ENCODE measurements around the gene RBBP8.
A peak's percentile ranks its signal among the peaks of the same experiment; 100 is the strongest.
"Not testable (repeated sequence)": the region's sequence is repeated elsewhere in the genome, so short reads cannot be mapped to it uniquely, and the experiment has no call there.

The RBBP8 gene

GRCh38 chr18:22933206-22933965 lies at the start of gene RBBP8:
Gene RBBP8, plus strand, starts transcription at chr18:22933328. Its CDS starts 3,524 bp downstream, at chr18:22936852.
- peak; percentile 72 for DNase-seq (ENCODE audit: low spot score)

DNA sequence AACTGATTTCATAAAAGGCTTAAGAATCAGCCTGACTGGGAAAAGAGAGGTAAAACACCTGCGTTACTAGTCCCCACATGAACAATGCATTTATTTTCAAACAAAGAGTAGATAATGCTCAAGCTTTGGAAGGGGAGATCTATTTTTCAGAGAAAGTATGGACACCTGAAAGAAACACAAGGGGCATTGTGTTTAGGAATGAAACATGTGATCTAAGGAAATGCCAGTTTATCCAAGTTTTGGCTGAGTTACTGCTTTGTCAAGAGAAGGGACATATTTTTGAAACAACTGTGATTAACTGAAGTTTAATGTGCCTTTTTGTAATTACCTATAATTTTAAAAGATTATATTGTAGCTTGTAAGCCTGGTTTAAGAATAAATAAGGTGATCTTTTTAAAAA lies 49.3 kb upstream of the RBBP8 start:
- no peak for DNase-seq (ENCODE audit: low spot score)

DNA sequence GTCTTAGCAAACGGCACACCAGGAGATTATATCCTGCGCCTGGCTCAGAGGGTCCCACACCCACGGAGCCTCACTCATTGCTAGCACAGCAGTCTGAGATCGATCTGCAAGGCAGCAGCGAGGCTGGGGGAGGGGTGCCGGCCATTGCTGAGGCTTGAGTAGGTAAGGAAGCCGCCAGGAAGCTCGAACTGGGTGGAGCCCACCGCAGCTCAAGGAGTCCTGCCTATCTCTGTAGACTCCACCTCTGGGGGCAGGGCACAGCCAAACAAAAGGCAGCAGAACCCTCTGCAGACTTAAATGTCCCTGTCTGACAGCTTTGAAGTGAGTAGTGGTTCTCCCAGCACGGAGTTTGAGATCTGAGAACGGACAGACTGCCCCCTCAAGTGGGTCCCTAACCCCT lies 47.4 kb upstream of the RBBP8 start:
- not testable (repeated sequence) for DNase-seq (ENCODE audit: low spot score)

GRCh38 chr18:22899421-22899820 lies 33.7 kb upstream of the RBBP8 start:
- no peak for DNase-seq (ENCODE audit: low spot score)

GRCh38 chr18:22900558-22901238 lies 32.4 kb upstream of the RBBP8 start:
- DNase-seq (ENCODE audit: low spot score): no peak

DNA sequence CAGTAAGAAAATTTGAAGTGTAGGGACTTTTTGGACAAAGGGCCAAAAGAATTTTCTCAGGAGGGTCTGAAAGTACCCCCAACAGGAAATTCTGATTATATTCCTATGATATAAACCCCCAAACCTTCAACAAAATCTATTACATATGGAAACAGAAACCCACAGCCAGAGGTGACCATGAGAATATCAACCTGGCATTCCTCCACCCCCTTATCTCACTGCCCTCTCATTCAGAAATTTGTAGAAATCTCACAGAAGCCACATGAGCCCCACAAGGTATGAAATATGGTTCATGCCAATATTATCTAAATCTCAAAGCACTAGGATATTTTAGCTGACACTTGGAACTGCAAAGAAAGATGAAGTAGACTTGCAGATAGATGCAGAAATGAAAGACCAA lies 31.0 kb upstream of the RBBP8 start:
- DNase-seq (ENCODE audit: low spot score): no peak

- DNase-seq (ENCODE audit: low spot score): not testable (repeated sequence)
Measured at GRCh38 chr18:22903248-22903647, 29.9 kb upstream of the RBBP8 start.

DNA sequence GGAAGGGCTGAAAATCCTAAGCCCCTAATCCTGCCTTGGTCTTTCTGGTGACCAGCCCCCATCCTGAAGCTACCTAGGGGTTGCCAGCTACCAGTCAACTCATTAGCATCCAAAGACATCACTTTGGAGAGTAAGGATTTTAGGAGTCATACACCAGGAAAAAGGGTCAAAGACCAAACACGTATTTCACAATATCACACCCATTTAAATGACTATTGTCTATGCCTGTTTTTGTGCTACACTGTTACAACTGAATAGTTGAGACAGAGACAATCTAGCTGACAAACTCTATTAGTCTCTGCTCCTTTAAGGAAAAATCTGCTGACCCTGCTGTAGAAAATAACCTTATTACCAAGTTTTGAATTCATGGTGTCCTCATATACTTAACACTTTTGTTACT lies 21.0 kb upstream of the RBBP8 start:
- no peak for DNase-seq (ENCODE audit: low spot score)

- no peak for DNase-seq (ENCODE audit: low spot score)
Measured at GRCh38 chr18:22912835-22913234, 20.3 kb upstream of the RBBP8 start.

GRCh38 chr18:22913861-22914260 lies 19.3 kb upstream of the RBBP8 start:
- no peak for DNase-seq (ENCODE audit: low spot score)

GRCh38 chr18:22914633-22915032 lies 18.5 kb upstream of the RBBP8 start:
- no peak for DNase-seq (ENCODE audit: low spot score)

DNA sequence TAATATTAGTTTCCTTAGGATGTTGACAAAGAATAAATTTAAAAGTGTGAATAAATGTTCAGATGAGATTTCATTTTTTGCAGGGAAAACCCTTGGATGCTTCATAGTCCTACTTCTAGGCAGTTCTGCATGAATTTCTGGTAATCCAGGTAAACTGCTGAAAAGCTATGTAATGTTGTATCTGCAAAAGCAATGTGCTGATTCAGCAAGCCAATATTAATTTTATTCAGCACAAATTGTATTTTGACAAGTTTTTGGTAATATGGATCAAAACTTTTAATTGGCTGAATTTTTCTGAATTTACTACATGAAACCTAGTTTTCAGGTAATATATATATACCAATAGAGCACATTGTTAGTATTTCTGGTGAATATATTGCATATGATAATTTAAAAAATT lies 17.8 kb upstream of the RBBP8 start:
- DNase-seq (ENCODE audit: low spot score): no peak

GRCh38 chr18:22921772-22922171 lies 11.4 kb upstream of the RBBP8 start:
- no peak for DNase-seq (ENCODE audit: low spot score)

DNA sequence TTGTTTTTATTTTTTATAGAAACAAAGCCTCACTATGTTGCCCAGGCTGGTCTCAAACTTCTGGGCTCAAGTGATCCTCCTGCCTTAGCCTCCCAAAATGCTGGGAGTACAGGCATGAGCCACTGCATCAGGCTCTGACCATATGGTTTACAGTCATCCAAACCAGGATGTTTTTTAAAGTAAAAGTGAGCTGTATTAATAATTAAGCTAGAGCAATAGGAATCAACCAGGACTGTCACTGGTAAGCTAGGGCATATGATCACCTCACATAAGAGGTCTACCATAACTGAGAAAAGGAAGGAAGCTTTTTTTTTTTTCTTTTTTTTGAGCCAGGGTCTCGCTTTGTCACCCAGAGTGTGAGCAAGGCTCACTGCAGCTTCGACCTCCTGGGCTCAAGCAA lies 8.5 kb upstream of the RBBP8 start:
- DNase-seq (ENCODE audit: low spot score): no peak

- no peak for DNase-seq (ENCODE audit: low spot score)
Measured at GRCh38 chr18:22926454-22926853, 6.7 kb upstream of the RBBP8 start.

- DNase-seq (ENCODE audit: low spot score): no peak
Measured at GRCh38 chr18:22928339-22928738, 4.8 kb upstream of the RBBP8 start.

- DNase-seq (ENCODE audit: low spot score): peak; percentile 71
Measured at GRCh38 chr18:22930089-22930713, 2.9 kb upstream of the RBBP8 start.

DNA sequence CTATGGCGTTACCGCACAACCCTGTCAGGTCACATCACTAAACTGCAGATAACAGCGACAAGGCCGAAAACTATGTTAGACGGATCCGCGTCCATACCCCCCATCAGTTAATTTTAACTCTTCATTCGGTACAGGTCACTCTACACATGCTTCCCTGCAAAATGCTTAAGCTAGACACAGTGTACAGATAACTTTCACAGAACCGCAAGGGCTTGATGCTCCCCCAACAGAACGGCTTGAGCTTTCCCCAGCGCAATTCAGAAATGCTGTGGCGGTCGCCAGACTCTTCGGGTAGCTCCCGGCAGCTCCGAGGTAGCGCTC lies 283 bp upstream of the RBBP8 start:
- no peak for DNase-seq (ENCODE audit: low spot score)

DNA sequence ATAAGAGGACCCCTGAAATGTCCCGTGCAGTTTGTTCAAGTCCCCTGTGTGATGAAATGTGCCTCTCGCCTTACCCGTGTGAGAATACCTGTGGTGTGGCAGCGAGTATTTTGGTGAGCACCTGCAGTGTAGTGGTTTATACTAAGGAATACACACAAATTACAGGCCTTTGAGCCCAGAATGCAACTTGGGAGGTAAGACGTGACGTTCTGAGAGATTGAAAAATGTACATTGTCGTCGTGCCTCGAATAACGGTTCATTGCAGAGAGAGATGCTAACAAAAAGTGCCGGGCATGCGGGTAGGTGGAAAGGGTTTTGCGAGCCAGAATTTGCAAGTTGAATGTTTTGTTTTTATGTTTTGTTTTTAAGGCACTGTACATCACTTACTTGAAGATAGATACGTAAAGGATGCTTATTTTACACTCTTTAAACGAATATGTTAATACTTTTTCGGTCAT lies 867 bp downstream of the RBBP8 start:
- DNase-seq (ENCODE audit: low spot score): no peak

- no peak for DNase-seq (ENCODE audit: low spot score)
Measured at GRCh38 chr18:22934789-22935188, 1.7 kb downstream of the RBBP8 start.

GRCh38 chr18:22935431-22935830 lies 2.3 kb downstream of the RBBP8 start:
- no peak for DNase-seq (ENCODE audit: low spot score)

- DNase-seq (ENCODE audit: low spot score): no peak
Measured at GRCh38 chr18:22936515-22936914, 3.4 kb downstream of the RBBP8 start.

GRCh38 chr18:22939649-22940048 lies 6.5 kb downstream of the RBBP8 start:
- DNase-seq (ENCODE audit: low spot score): no peak
